GM15510 (cell line): Measurements from ENCODE around the gene YY1.

Experiments
- POLR2A ChIP-seq: IDR thresholded peaks from 3 replicates; pipeline ENCODE4 v1.6.1; 2011; ENCODE audit warnings: borderline replicate concordance; ENCODE audit not compliant: insufficient read length; ENCODE audit errors: extremely low read depth

YY1 gene

DNA sequence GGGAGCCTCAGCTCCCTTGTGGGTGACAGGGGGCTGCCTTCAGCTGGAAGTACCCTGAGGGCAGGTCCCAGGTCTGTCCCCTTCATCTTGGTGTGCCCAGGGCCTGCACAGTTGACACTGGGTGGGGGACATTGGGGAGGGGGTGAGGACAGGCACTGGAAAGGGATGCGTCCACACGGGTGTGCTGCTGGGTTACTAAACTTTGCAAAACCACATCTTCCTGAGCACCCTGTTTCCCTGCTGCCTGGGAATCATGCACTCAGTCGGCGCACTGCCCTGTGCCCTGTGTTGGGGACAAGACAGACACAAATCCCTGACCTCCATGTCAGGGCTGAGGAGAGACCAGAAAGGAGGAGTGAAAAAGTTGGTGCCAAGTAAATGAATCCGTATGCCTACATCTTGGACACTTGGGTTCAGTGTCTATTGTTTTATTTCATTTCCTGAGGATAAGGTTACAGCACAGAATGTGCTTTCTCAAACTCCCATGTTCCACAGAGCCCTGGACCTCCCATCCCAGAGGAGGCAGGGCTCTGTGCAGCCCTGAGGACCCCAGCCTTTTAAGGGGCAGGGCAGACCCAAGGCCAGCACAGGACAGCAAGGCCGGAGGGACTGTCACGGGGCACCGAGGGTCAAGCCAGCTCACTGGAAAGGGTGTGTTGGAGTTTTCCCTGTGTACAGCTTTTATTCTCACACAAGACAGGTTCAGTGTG is 70.2 kb downstream of the YY1 start:
- no peak for TF ChIP-seq POLR2A

DNA sequence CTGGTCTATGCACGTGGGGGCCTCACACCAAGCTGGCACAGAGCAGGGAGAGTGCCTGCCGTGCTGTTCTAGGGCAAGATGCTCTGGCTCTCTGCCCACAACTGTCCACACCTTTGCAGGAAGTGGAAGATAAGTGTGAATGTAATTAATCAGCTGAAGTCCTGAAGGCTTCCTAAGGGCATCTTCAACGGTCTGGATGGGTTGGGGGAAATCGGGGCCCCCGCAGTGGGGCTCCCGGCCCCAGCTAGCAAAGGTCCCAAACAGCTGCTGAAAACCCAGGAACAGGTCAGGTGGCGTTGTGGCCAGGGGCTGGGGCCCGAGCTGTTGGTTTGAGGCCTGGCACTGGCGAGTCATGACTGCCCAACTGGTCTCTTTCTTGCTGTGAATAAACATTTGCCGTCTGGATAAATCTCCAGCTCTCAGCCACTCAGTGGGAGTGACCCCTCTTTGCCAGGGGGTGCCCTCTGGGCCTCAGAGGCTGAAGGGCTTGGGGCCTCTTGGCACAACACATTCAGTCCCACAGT is 74.0 kb downstream of the YY1 start:
- TF ChIP-seq POLR2A: no peak

GRCh38 chr14:100313464-100314230 is 74.7 kb downstream of the YY1 start:
- TF ChIP-seq POLR2A: no peak

DNA sequence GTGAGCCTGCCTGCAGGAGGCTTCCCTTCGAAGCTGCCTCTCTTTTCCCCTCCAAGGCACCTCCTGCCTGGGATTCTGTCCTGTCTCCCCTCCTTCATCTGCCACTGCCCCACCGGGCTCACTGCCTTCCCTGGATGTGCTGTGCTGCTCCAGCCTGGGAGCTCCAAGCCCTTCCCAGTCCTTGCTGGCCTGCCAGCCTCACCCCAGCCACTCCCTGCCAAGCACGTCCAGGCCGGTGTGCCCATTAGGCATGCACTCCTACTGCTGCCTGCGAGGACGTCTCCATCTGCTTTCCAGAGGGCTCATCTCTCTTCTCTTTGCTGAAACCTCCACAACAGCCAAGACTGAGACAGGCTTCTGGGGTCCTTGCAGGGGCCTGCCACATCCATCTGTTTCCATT is 75.8 kb downstream of the YY1 start:
- no peak for TF ChIP-seq POLR2A

- no peak for TF ChIP-seq POLR2A
Measured at GRCh38 chr14:100317389-100317788, 78.4 kb downstream of the YY1 start.

DNA sequence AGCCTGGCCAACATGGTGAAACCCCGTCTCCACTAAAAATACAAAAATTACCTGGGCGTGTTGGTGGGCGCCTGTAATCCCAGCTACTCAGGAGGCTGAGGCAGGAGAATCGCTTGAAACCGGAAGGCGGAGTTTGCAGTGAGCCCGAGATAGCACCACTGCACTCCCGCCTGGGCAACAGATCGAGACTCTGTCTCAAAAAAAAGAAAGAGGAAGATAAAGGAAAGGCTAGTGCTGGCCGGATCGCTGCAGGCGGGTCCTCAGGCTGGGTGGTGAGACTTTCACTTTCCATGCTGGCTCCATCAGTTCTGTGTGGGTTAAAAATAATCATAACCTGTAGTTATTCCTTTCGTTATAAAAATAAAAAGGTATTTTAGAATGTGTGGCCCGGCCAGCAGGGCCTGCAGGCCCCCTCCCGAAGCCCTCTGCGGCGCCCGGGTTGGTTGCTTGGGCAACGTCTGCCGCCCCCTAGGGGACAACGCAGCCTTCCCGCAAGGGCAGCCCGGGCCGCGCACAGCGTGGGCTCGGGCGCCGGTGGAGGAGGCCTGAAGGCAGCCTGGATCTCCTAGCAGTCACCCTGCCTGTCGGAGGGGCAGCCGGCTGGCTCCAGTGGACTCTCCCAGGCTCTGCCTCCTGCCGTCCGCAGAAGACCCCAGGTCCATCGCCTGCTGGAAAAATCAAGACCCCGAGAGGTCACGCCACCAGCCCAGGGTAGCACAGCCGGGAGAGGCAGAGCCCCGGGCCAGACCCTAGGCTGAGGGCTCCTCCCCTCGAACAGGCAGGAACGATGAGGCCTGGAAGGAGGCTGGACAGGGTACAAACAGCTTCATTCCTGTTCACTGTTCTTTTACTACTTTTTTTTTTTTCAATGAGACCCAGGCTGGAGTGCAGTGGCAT is 79.2 kb downstream of the YY1 start:
- no peak for TF ChIP-seq POLR2A

DNA sequence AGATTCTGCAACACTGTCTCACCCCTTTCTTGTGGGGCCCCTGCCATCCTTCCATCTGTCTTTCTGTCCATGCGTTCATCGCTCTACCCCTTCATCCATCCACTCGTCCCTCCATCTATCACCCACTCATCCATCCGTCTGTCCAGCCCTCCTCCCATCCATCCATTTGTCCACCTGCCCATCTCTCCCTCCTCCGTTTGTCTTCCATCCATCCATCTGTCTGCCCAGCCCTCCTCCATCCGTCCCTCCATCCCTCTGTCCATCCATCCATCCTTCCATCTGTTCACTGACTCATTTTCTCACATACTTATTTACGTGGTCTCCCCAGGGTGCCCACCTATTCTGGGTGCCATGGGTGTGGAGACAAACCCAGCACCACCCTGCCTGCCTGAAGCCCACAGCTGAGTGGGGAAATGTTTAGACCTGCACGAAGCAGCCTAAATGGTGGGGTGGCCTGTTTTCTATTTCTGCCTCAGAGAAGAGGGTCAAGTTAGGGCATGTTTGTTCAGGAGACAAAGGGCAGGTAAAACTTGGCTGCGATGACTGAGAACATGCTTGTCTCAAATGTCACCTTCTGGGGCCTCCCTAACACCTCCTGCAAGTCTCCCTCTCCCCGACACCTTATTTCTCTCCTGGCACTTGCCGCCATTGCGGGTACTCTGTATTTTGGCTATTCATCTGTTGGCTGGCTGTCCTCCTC is 81.4 kb downstream of the YY1 start:
- no peak for TF ChIP-seq POLR2A

- no peak for TF ChIP-seq POLR2A
Measured at GRCh38 chr14:100321473-100322137, 82.7 kb downstream of the YY1 start.

DNA sequence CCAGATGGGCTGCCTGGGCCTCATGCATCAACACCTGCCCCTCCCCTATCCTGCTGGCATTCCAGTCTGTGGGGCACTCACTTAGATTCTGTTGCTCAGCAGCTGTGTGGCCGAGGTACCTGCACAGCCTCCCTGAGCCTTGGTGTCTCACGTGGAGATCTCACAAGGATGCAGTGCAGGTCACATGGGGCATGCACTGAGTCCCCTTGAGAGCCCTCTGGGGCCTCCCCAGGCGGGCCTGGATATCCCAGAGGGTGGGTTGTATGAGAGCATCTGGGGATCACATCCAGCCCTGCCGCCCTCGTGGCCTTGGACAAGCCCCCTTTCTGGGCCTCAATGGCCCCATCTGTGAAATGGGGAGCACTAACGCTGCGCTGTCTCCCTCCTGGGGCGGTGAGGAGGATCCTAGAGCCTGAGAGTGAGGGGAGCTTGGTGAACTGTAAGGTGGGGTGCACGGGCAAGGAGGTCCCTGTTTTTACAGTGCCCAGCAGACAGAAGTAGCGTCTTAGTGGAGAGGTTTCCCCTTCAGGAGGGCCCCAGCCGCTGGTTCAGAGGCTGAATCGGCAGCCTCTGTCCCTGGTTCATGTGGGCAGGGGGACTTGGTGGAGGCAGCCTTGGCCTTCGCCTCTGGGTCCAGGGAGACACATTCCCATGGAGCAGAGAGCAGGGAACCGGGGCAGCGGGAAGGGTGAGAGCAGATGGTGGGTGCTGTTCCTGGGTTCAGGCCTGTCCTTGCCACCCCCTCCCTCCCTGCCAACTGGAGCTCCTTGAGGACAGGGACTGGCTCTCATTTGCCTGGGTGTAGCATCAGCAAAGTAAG is 83.4 kb downstream of the YY1 start:
- TF ChIP-seq POLR2A: no peak

- no peak for TF ChIP-seq POLR2A
Measured at GRCh38 chr14:100323121-100323941, 84.4 kb downstream of the YY1 start, which contains the start of gene SLC25A47. SLC25A47 (plus strand) TSS chr14:100323339; CDS start chr14:100323415, 76 bp downstream.

DNA sequence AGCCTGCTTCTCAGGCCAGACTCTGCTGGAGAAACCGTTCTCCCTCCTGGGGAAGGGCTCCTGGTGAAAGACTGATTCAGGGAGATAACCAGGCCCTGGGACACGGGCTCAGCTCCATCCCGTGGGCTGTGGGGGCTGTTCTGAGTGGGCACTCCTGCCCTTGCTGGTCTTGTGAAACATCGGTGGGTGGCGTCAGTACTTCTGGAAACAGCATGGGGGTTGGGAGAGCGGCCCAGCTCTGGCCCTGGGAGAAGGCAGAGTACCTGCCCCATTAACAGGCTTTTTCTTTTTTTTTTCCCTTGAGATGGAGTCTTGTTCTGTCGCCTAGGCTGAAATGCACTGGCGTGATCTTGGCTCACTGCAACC is 85.0 kb downstream of the YY1 start:
- no peak for TF ChIP-seq POLR2A

DNA sequence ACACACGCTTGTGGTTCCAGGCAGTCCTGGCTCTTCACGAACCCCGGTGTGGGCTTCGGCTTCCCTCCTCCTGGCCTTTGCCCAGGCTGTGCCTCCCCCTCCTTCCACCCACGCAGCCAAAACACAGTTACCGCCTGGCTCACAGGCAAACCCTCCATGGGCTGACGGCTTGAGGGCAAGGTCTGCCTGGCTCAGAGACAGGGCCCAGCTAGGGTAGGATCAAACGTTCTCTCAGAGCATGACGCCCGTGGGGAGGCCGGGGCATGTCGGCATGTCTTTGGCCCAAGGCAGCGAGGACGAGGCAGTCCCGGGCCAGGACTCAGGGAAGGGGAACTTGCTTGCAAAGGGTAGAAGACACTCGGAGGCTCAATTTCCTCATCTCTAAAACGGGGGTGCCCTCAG is 86.3 kb downstream of the YY1 start:
- no peak for TF ChIP-seq POLR2A
